ENCODE data around the gene ZBTB43.
"Not testable (repeated sequence)": the region's sequence is repeated elsewhere in the genome, so short reads cannot be mapped to it uniquely, and the experiment has no call there.

The ZBTB43 gene

GRCh38 chr9:126793686-126794417 lies 11.0 kb upstream of the ZBTB43 start:
- Histone ChIP-seq H3K36me3 (ENCODE audit: insufficient read depth, low read length) (no peaks in the 10 kb centered on the region), H3K4me1 (ENCODE audit: control insufficient read depth, insufficient read depth, low read length) (peaks cover 10% of the 10 kb centered on the region), H3K9ac (ENCODE audit: low read depth, low read length) (no peak overlapping the region), H3K9me3 (replicated peaks; ENCODE audit: low read length) (no peaks in the 10 kb centered on the region), H3K27me3 (ENCODE audit: control insufficient read depth, insufficient read depth, low read length) (peaks cover 10% of the 10 kb centered on the region), H3K4me2 (ENCODE audit: low read length) (no peak overlapping the region), H3K4me3 (ENCODE audit: low read length) (no peak overlapping the region)

GRCh38 chr9:126794441-126794840 lies 10.4 kb upstream of the ZBTB43 start:
- Histone ChIP-seq H3K27me3 (ENCODE audit: control insufficient read depth, insufficient read depth, low read length) (peaks cover 10% of the 10 kb centered on the region), H3K4me1 (ENCODE audit: control insufficient read depth, insufficient read depth, low read length) (peaks cover 8% of the 10 kb centered on the region), H3K9ac (ENCODE audit: low read depth, low read length) (no peak overlapping the region), H3K36me3 (ENCODE audit: insufficient read depth, low read length) (no peaks in the 10 kb centered on the region), H3K4me3 (ENCODE audit: low read length) (no peak overlapping the region), H3K9me3 (replicated peaks; ENCODE audit: low read length) (no peaks in the 10 kb centered on the region), H3K4me2 (ENCODE audit: low read length) (no peak overlapping the region)

- H3K27me3 ChIP-seq (ENCODE audit: control insufficient read depth, insufficient read depth, low read length) = peaks cover 10% of the 10 kb centered on the region
Observed at GRCh38 chr9:126796758-126797157, 8.1 kb upstream of the ZBTB43 start.

GRCh38 chr9:126797903-126798302 lies 6.9 kb upstream of the ZBTB43 start:
- peaks cover 10% of the 10 kb centered on the region for H3K27me3 ChIP-seq (ENCODE audit: control insufficient read depth, insufficient read depth, low read length)
- no peak overlapping the region for H3K9ac ChIP-seq (ENCODE audit: low read depth, low read length)
- no peaks in the 10 kb centered on the region for H3K9me3 ChIP-seq (replicated peaks; ENCODE audit: low read length)
- no peak overlapping the region for H3K4me3 ChIP-seq (ENCODE audit: low read length)
- H3K4me2 ChIP-seq (ENCODE audit: low read length) = no peak overlapping the region
- no peaks in the 10 kb centered on the region for H3K36me3 ChIP-seq (ENCODE audit: insufficient read depth, low read length)
- no peaks in the 10 kb centered on the region for H3K4me1 ChIP-seq (ENCODE audit: control insufficient read depth, insufficient read depth, low read length)

More at GRCh38 chr9:126796758-126797157, 8.1 kb upstream of the ZBTB43 start:
- H3K4me2 ChIP-seq (ENCODE audit: low read length) = no peak overlapping the region
- no peaks in the 10 kb centered on the region for H3K9me3 ChIP-seq (replicated peaks; ENCODE audit: low read length)
- H3K4me3 ChIP-seq (ENCODE audit: low read length) = no peak overlapping the region
- H3K36me3 ChIP-seq (ENCODE audit: insufficient read depth, low read length) = no peaks in the 10 kb centered on the region
- H3K9ac ChIP-seq (ENCODE audit: low read depth, low read length) = no peak overlapping the region
- peaks cover 5% of the 10 kb centered on the region for H3K4me1 ChIP-seq (ENCODE audit: control insufficient read depth, insufficient read depth, low read length)

- H3K36me3 ChIP-seq (ENCODE audit: insufficient read depth, low read length) = no peaks in the 10 kb centered on the region
- no peak overlapping the region for H3K9ac ChIP-seq (ENCODE audit: low read depth, low read length)
- H3K4me2 ChIP-seq (ENCODE audit: low read length) = no peak overlapping the region
- H3K27me3 ChIP-seq (ENCODE audit: control insufficient read depth, insufficient read depth, low read length) = peaks cover 3% of the 10 kb centered on the region
- no peak overlapping the region for H3K4me3 ChIP-seq (ENCODE audit: low read length)
- H3K4me1 ChIP-seq (ENCODE audit: control insufficient read depth, insufficient read depth, low read length) = no peaks in the 10 kb centered on the region
- H3K9me3 ChIP-seq (replicated peaks; ENCODE audit: low read length) = no peaks in the 10 kb centered on the region
Observed at GRCh38 chr9:126799034-126799433, 5.8 kb upstream of the ZBTB43 start.

- H3K4me1 ChIP-seq (ENCODE audit: control insufficient read depth, insufficient read depth, low read length) = peaks cover 17% of the 10 kb centered on the region
- no peak overlapping the region for H3K4me3 ChIP-seq (ENCODE audit: low read length)
- no peak overlapping the region for H3K4me2 ChIP-seq (ENCODE audit: low read length)
- no peak overlapping the region for H3K9ac ChIP-seq (ENCODE audit: low read depth, low read length)
- H3K36me3 ChIP-seq (ENCODE audit: insufficient read depth, low read length) = no peaks in the 10 kb centered on the region
- no peaks in the 10 kb centered on the region for H3K27me3 ChIP-seq (ENCODE audit: control insufficient read depth, insufficient read depth, low read length)
- no peaks in the 10 kb centered on the region for H3K9me3 ChIP-seq (replicated peaks; ENCODE audit: low read length)
Observed at GRCh38 chr9:126802318-126803059, 2.4 kb upstream of the ZBTB43 start.

- peak overlapping the region; percentile 89 for H3K4me3 ChIP-seq (ENCODE audit: low read length)
- no peaks in the 10 kb centered on the region for H3K9me3 ChIP-seq (replicated peaks; ENCODE audit: low read length)
- peak overlapping the region; percentile 95 for H3K9ac ChIP-seq (ENCODE audit: low read depth, low read length)
- H3K4me1 ChIP-seq (ENCODE audit: control insufficient read depth, insufficient read depth, low read length) = peaks cover 25% of the 10 kb centered on the region
- H3K27me3 ChIP-seq (ENCODE audit: control insufficient read depth, insufficient read depth, low read length) = no peaks in the 10 kb centered on the region
- H3K4me2 ChIP-seq (ENCODE audit: low read length) = peak overlapping the region; percentile 90
- peaks cover 7% of the 10 kb centered on the region for H3K36me3 ChIP-seq (ENCODE audit: insufficient read depth, low read length)
Observed at GRCh38 chr9:126804198-126804695, 593 bp upstream of the ZBTB43 start.

- peak overlapping the region; percentile 90 for H3K4me2 ChIP-seq (ENCODE audit: low read length)
- peak overlapping the region; percentile 89 for H3K4me3 ChIP-seq (ENCODE audit: low read length)
- H3K4me1 ChIP-seq (ENCODE audit: control insufficient read depth, insufficient read depth, low read length) = peaks cover 29% of the 10 kb centered on the region
- H3K9ac ChIP-seq (ENCODE audit: low read depth, low read length) = peak overlapping the region; percentile 95
- H3K9me3 ChIP-seq (replicated peaks; ENCODE audit: low read length) = no peaks in the 10 kb centered on the region
- H3K27me3 ChIP-seq (ENCODE audit: control insufficient read depth, insufficient read depth, low read length) = no peaks in the 10 kb centered on the region
- H3K36me3 ChIP-seq (ENCODE audit: insufficient read depth, low read length) = peaks cover 10% of the 10 kb centered on the region
Observed at GRCh38 chr9:126805554-126806262, 868 bp downstream of the ZBTB43 start.

- peak overlapping the region; percentile 90 for H3K4me2 ChIP-seq (ENCODE audit: low read length)
- peaks cover 13% of the 10 kb centered on the region for H3K36me3 ChIP-seq (ENCODE audit: insufficient read depth, low read length)
- no peaks in the 10 kb centered on the region for H3K9me3 ChIP-seq (replicated peaks; ENCODE audit: low read length)
- H3K4me1 ChIP-seq (ENCODE audit: control insufficient read depth, insufficient read depth, low read length) = peaks cover 29% of the 10 kb centered on the region
- no peaks in the 10 kb centered on the region for H3K27me3 ChIP-seq (ENCODE audit: control insufficient read depth, insufficient read depth, low read length)
- H3K4me3 ChIP-seq (ENCODE audit: low read length) = peak overlapping the region; percentile 89
- peak overlapping the region; percentile 95 for H3K9ac ChIP-seq (ENCODE audit: low read depth, low read length)
Observed at GRCh38 chr9:126806336-126806735, 1.5 kb downstream of the ZBTB43 start.

- Histone ChIP-seq H3K36me3 (ENCODE audit: insufficient read depth, low read length) (peaks cover 35% of the 10 kb centered on the region), H3K4me1 (ENCODE audit: control insufficient read depth, insufficient read depth, low read length) (peaks cover 29% of the 10 kb centered on the region), H3K9ac (ENCODE audit: low read depth, low read length) (no peak overlapping the region), H3K4me2 (ENCODE audit: low read length) (peak overlapping the region; percentile 55), H3K4me3 (ENCODE audit: low read length) (no peak overlapping the region), H3K27me3 (ENCODE audit: control insufficient read depth, insufficient read depth, low read length) (no peaks in the 10 kb centered on the region), H3K9me3 (replicated peaks; ENCODE audit: low read length) (no peaks in the 10 kb centered on the region)
Observed at GRCh38 chr9:126809068-126809467, 4.2 kb downstream of the ZBTB43 start.

GRCh38 chr9:126810221-126810620 lies 5.4 kb downstream of the ZBTB43 start:
- H3K9me3 ChIP-seq (replicated peaks; ENCODE audit: low read length); H3K4me3 ChIP-seq (ENCODE audit: low read length); H3K4me2 ChIP-seq (ENCODE audit: low read length); H3K9ac ChIP-seq (ENCODE audit: low read depth, low read length); H3K27me3 ChIP-seq (ENCODE audit: control insufficient read depth, insufficient read depth, low read length): not testable (repeated sequence)
- H3K36me3 ChIP-seq (ENCODE audit: insufficient read depth, low read length) = peaks cover 35% of the 10 kb centered on the region
- peaks cover 29% of the 10 kb centered on the region for H3K4me1 ChIP-seq (ENCODE audit: control insufficient read depth, insufficient read depth, low read length)
